ENCODE measurements around the gene LARGE2. TPM values are rescaled to one million over a fixed set of nuclear protein-coding genes. Genes with fewer than 3 reads are reported as not detected.
A peak's percentile ranks its signal among the peaks of the same experiment; 100 is the strongest.
"Not testable (repeated sequence)": the region's sequence is repeated elsewhere in the genome, so short reads cannot be mapped to it uniquely, and the experiment has no call there.

LARGE2 gene
- total RNA-seq, 3 donors from 2014 or later (not counting 1 experiment from before 2014, with no cell fraction given): 0.40 to 1.7 (median 1.0) TPM

DNA sequence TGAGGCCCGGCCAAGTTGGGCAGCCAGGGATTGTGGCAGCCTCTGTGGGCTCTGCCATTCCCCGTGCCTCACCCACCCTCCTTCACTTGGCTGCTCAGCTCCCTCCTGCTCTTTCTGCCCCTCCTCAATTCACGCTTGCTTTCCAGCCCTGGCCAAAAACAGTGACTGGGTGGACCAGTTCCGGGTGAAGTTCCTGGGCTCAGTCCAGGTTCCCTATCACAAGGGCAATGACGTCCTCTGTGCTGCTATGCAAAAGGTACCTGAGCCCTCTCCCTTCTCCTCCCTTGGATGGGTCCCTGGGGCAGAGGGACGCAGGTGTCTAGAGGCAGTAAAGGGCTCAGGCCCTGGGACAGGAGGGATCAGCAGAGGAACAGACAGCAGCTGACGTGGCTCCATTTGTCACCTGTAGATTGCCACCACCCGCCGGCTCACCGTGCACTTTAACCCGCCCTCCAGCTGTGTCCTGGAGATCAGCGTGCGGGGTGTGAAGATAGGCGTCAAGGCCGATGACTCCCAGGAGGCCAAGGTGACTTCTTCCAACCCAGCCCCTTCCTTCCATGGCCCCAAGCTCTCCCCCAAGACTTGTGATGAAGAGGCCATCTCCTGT is 18.0 kb upstream of the LARGE2 start:
- peaks cover 3% of the 10 kb centered on the region for H3K36me3 ChIP-seq (ENCODE audit: control insufficient read depth, insufficient read depth, low read length)
- H3K27me3 ChIP-seq (ENCODE audit: control insufficient read depth, insufficient read depth, low read length): peaks cover 7% of the 10 kb centered on the region
- Mint-ChIP-seq H3K4me3 (no peak overlapping the region), H3K27ac (peak overlapping the region in 1 of 2 donors; percentile 18), H3K36me3 (no peaks in the 10 kb centered on the region), H3K9me3 (no peaks in the 10 kb centered on the region), H3K4me1 (peaks cover 5 to 26% of the 10 kb centered on the region in 2 donors), H3K27me3 (ENCODE audit: low read depth in 2 of 2) (peaks cover 0 to 8% of the 10 kb centered on the region in 2 donors)
- TF ChIP-seq, protein P1, sequence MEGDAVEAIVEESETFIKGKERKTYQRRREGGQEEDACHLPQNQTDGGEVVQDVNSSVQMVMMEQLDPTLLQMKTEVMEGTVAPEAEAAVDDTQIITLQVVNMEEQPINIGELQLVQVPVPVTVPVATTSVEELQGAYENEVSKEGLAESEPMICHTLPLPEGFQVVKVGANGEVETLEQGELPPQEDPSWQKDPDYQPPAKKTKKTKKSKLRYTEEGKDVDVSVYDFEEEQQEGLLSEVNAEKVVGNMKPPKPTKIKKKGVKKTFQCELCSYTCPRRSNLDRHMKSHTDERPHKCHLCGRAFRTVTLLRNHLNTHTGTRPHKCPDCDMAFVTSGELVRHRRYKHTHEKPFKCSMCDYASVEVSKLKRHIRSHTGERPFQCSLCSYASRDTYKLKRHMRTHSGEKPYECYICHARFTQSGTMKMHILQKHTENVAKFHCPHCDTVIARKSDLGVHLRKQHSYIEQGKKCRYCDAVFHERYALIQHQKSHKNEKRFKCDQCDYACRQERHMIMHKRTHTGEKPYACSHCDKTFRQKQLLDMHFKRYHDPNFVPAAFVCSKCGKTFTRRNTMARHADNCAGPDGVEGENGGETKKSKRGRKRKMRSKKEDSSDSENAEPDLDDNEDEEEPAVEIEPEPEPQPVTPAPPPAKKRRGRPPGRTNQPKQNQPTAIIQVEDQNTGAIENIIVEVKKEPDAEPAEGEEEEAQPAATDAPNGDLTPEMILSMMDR (IDR thresholded peaks at IDR 0.05): no peak
- peaks cover 27% of the 10 kb centered on the region for H3K4me1 ChIP-seq (ENCODE audit: control insufficient read depth, insufficient read depth, low read length)
- intact Hi-C loops (cut with micrococcal nuclease): no loop called here
- H3K4me3 ChIP-seq (ENCODE audit: low read length): no peak overlapping the region
- WGBS (ENCODE audit: insufficient coverage): 91% methylated on average over 15 of the region's 15 CpGs
- DNase-seq (no peak), ATAC-seq (no peak)
- H3K9me3 ChIP-seq (ENCODE audit: control insufficient read depth, insufficient read depth, low read length): no peaks in the 10 kb centered on the region
- H3K27ac ChIP-seq (ENCODE audit: low read length): no peak overlapping the region

DNA sequence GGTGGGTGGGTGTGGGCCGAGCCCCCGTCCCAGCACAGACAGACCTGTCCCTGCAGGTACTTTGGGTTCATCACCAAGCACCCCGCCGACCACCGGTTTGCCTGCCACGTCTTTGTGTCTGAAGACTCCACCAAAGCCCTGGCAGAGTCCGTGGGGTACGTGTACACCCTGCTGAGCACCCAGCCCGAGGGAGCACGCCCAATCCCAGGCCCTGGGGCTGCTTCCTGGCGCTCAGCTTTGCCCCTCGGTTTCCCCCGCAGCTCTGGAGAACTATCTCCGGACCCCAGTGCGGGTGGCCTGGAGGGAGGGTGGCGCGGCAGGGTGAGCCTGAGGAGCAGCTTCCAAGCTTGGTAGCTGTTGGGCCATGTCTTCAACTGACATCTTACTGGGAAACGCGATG is 17.4 kb upstream of the LARGE2 start:
- no peak overlapping the region for H3K4me3 Mint-ChIP-seq
- intact Hi-C loops (cut with micrococcal nuclease): no loop called here
- no peak overlapping the region for H3K27ac Mint-ChIP-seq
- WGBS (ENCODE audit: insufficient coverage): 93% methylated on average over 19 of the region's 19 CpGs
- H3K27ac ChIP-seq (ENCODE audit: low read length): no peak overlapping the region
- no peaks in the 10 kb centered on the region for H3K36me3 Mint-ChIP-seq
- H3K9me3 ChIP-seq (ENCODE audit: control insufficient read depth, insufficient read depth, low read length): no peaks in the 10 kb centered on the region
- peaks cover 9% of the 10 kb centered on the region for H3K36me3 ChIP-seq (ENCODE audit: control insufficient read depth, insufficient read depth, low read length)
- H3K4me3 ChIP-seq (ENCODE audit: low read length): no peak overlapping the region
- TF ChIP-seq, protein P1 (IDR thresholded peaks at IDR 0.05): no peak
- peaks cover 5 to 24% of the 10 kb centered on the region in 2 donors for H3K4me1 Mint-ChIP-seq
- no peak for DNase-seq
- peaks cover 0 to 8% of the 10 kb centered on the region in 2 donors for H3K27me3 Mint-ChIP-seq (ENCODE audit: low read depth in 2 of 2)
- peaks cover 6% of the 10 kb centered on the region for H3K27me3 ChIP-seq (ENCODE audit: control insufficient read depth, insufficient read depth, low read length)
- no peak for ATAC-seq
- H3K9me3 Mint-ChIP-seq: no peaks in the 10 kb centered on the region
- H3K4me1 ChIP-seq (ENCODE audit: control insufficient read depth, insufficient read depth, low read length): peaks cover 24% of the 10 kb centered on the region

DNA sequence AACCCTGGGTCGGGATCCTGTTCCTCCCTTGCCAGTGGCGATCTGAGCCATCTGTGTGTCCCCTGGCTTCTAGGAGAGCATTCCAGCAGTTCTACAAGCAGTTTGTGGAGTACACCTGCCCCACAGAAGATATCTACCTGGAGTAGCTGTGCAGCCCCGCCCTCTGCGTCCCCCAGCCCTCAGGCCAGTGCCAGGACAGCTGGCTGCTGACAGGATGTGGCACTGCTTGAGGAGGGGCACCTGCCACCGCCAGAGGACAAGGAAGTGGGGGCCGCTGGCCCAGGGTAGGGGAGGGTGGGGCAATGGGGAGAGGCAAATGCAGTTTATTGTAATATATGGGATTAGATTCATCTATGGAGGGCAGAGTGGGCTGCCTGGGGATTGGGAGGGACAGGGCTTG is 16.9 kb upstream of the LARGE2 start:
- H3K4me3 ChIP-seq (ENCODE audit: low read length); H3K27ac Mint-ChIP-seq; H3K27me3 Mint-ChIP-seq (ENCODE audit: low read depth in 2 of 2); H3K9me3 Mint-ChIP-seq; H3K27ac ChIP-seq (ENCODE audit: low read length); DNase-seq; H3K36me3 Mint-ChIP-seq; H3K27me3 ChIP-seq (ENCODE audit: control insufficient read depth, insufficient read depth, low read length); intact Hi-C loops (cut with micrococcal nuclease); H3K9me3 ChIP-seq (ENCODE audit: control insufficient read depth, insufficient read depth, low read length); H3K4me3 Mint-ChIP-seq: not testable (repeated sequence)
- H3K4me1 Mint-ChIP-seq: peaks cover 5 to 20% of the 10 kb centered on the region in 2 donors
- peaks cover 20% of the 10 kb centered on the region for H3K4me1 ChIP-seq (ENCODE audit: control insufficient read depth, insufficient read depth, low read length)
- peak in 2 of 3 donors; percentile 10 to 12 for ATAC-seq
- 28% methylated on average over 5 of the region's 6 CpGs for WGBS (ENCODE audit: insufficient coverage)
- peaks cover 12% of the 10 kb centered on the region for H3K36me3 ChIP-seq (ENCODE audit: control insufficient read depth, insufficient read depth, low read length)

DNA sequence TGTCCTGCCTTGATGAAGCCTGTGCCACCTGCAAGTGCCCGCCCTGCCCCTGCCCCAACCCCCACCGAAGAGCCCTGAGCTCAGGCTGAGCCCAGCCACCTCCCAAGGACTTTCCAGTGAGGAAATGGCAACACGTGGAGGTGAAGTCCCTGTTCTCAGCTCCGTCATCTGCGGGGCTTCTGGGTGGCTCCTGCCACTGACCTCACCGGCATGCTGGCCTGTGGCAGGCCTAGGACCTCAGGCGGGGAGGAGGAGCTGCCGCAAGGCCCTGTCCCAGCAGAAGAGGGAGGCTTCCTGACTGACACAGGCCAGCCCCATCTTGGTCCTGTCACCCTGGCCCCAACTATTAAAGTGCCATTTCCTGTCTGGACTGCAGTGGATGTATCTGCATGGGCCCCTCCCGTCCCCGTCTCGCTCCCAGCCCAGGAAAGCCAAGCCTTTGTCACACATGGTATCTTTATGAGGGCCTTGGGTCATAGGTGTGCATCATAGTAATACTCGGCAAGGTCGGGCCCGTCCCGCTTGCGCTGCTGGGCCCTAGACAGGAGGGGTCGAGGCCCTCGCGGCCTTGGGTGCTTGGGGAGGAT is 16.3 kb upstream of the LARGE2 start:
- H3K36me3 ChIP-seq (ENCODE audit: control insufficient read depth, insufficient read depth, low read length): peaks cover 17% of the 10 kb centered on the region
- no peaks in the 10 kb centered on the region for H3K36me3 Mint-ChIP-seq
- DNase-seq (peak in 1 of 2 donors; percentile 39), ATAC-seq (peak; percentile 63 to 83 (median 70))
- no peaks in the 10 kb centered on the region for H3K9me3 ChIP-seq (ENCODE audit: control insufficient read depth, insufficient read depth, low read length)
- H3K27ac Mint-ChIP-seq: peak overlapping the region; percentile 46 to 67
- no peak overlapping the region for H3K4me3 ChIP-seq (ENCODE audit: low read length)
- no peak overlapping the region for H3K4me3 Mint-ChIP-seq
- H3K27ac ChIP-seq (ENCODE audit: low read length): no peak overlapping the region
- no peaks in the 10 kb centered on the region for H3K27me3 Mint-ChIP-seq (ENCODE audit: low read depth in 2 of 2)
- H3K4me1 Mint-ChIP-seq: peaks cover 5 to 15% of the 10 kb centered on the region in 2 donors
- no peaks in the 10 kb centered on the region for H3K27me3 ChIP-seq (ENCODE audit: control insufficient read depth, insufficient read depth, low read length)
- intact Hi-C loops (cut with micrococcal nuclease): no loop called here
- WGBS (ENCODE audit: insufficient coverage): 61% methylated on average over 19 of the region's 19 CpGs
- H3K4me1 ChIP-seq (ENCODE audit: control insufficient read depth, insufficient read depth, low read length): peaks cover 18% of the 10 kb centered on the region
- TF ChIP-seq, protein P1 (IDR thresholded peaks at IDR 0.05): no peak
- H3K9me3 Mint-ChIP-seq: no peaks in the 10 kb centered on the region
